ENCODE data around the gene CMTM7. TPM values are rescaled to one million over a fixed set of nuclear protein-coding genes. Genes with fewer than 3 reads are reported as not detected.

CMTM7 gene
- total and polyA plus RNA-seq, 9 of the 15 experiments (the other 6 are each of a cell fraction or from before 2014, with no cell fraction given) = 0.03 to 1.6 (median 0.42) TPM; not detected in 4

GRCh38 chr3:32412887-32413286 is 21.2 kb downstream of the CMTM7 start (continued):
- TF ChIP-seq ZBTB40 (IDR thresholded peaks at IDR 0.05) = 0 out of 2 replicates have a peak, but pooled peaks have one; percentile 25
- TF ChIP-seq ZBTB40 (CRISPR knock-in tag; IDR thresholded peaks at IDR 0.05) = no peak
- TF ChIP-seq E2F4 (CRISPR knock-in tag; IDR thresholded peaks at IDR 0.05; ENCODE audit: low read depth) = no peak
- TF ChIP-seq ELF1 (tag; IDR thresholded peaks at IDR 0.05) = no peak
- TF ChIP-seq SMAD1 (IDR thresholded peaks at IDR 0.05; ENCODE audit: low read depth, low read length, partially characterized antibody) = no peak
- no peak for TF ChIP-seq SMARCE1 (IDR thresholded peaks at IDR 0.05)

All from K562 (cell line).